ENCODE measurements around the gene POMT1.
A peak's percentile ranks its signal among the peaks of the same experiment; 100 is the strongest.
"Not testable (repeated sequence)": the region's sequence is repeated elsewhere in the genome, so short reads cannot be mapped to it uniquely, and the experiment has no call there.

POMT1 gene

GRCh38 chr9:131496844-131497405 lies 5.8 kb upstream of the POMT1 start:
- DNase-seq (ENCODE audit: low read depth): no peak

- no peak for DNase-seq (ENCODE audit: low read depth)
Observed at GRCh38 chr9:131499254-131499767, 3.4 kb upstream of the POMT1 start.

- no peak for DNase-seq (ENCODE audit: low read depth)
Observed at GRCh38 chr9:131500377-131500776, 2.3 kb upstream of the POMT1 start.

GRCh38 chr9:131500939-131501541 lies 1.7 kb upstream of the POMT1 start:
- peak; percentile 42 for DNase-seq (ENCODE audit: low read depth)

- no peak for DNase-seq (ENCODE audit: low read depth)
Observed at GRCh38 chr9:131503626-131504465, 1.1 kb downstream of the POMT1 start.

GRCh38 chr9:131505012-131505411 lies 2.3 kb downstream of the POMT1 start:
- no peak for DNase-seq (ENCODE audit: low read depth)

- DNase-seq (ENCODE audit: low read depth): no peak
Observed at GRCh38 chr9:131511416-131511815, 8.7 kb downstream of the POMT1 start.

GRCh38 chr9:131511880-131512279 lies 9.2 kb downstream of the POMT1 start:
- DNase-seq (ENCODE audit: low read depth): no peak

GRCh38 chr9:131513177-131513576 lies 10.5 kb downstream of the POMT1 start:
- no peak for DNase-seq (ENCODE audit: low read depth)

- DNase-seq (ENCODE audit: low read depth): not testable (repeated sequence)
Observed at GRCh38 chr9:131515559-131516031, 12.9 kb downstream of the POMT1 start.

- DNase-seq (ENCODE audit: low read depth): no peak
Observed at GRCh38 chr9:131516100-131516499, 13.4 kb downstream of the POMT1 start.

- DNase-seq (ENCODE audit: low read depth): no peak
Observed at GRCh38 chr9:131516930-131517329, 14.2 kb downstream of the POMT1 start.

- no peak for DNase-seq (ENCODE audit: low read depth)
Observed at GRCh38 chr9:131517761-131518190, 15.1 kb downstream of the POMT1 start.

- DNase-seq (ENCODE audit: low read depth): no peak
Observed at GRCh38 chr9:131518553-131518952, 15.8 kb downstream of the POMT1 start.

- DNase-seq (ENCODE audit: low read depth): no peak
Observed at GRCh38 chr9:131520503-131520902, 17.8 kb downstream of the POMT1 start.

GRCh38 chr9:131521203-131521602 lies 18.5 kb downstream of the POMT1 start:
- no peak for DNase-seq (ENCODE audit: low read depth)

- DNase-seq (ENCODE audit: low read depth): no peak
Observed at GRCh38 chr9:131521822-131522221, 19.1 kb downstream of the POMT1 start.

- DNase-seq (ENCODE audit: low read depth): no peak
Observed at GRCh38 chr9:131522257-131523085, 19.8 kb downstream of the POMT1 start.

- DNase-seq (ENCODE audit: low read depth): no peak
Observed at GRCh38 chr9:131523086-131523388, 20.3 kb downstream of the POMT1 start.

GRCh38 chr9:131523451-131524435 lies 21.0 kb downstream of the POMT1 start:
- DNase-seq (ENCODE audit: low read depth): no peak

Measured in GM04503 (cell line).